Measurements from ENCODE around the gene HOXA7. TPM values are rescaled to one million over a fixed set of nuclear protein-coding genes. Genes with fewer than 3 reads are reported as not detected.

Gene HOXA7
- total RNA-seq, 2 donors from 2014 or later = 0.26 to 0.66 TPM

- no peak overlapping the region for H3K27ac ChIP-seq
- ATAC-seq (no peak), DNase-seq (no peak)
- no peaks in the 10 kb centered on the region for H3K9me3 ChIP-seq
- H3K36me3 ChIP-seq (replicated peaks in 1 of 2; ENCODE audit: insufficient read depth in 1 of 2, low read depth in 2 of 2) = no peaks in the 10 kb centered on the region
- TF ChIP-seq POLR2A (IDR thresholded peaks at IDR 0.05) (no peak), CTCF (IDR thresholded peaks at IDR 0.05) (no peak)
- WGBS, 2 donors = 34 to 44% methylated on average over 24 of the region's 24 CpGs
- peaks cover 22% of the 10 kb centered on the region for H3K4me1 ChIP-seq
- intact Hi-C loops (cut with DNase I) = loop anchor here (10.0 kb wide), 1 partner anchor 309 kb away; no protein-coding TSS in a partner anchor
- H3K4me3 ChIP-seq = no peak overlapping the region
- H3K27me3 ChIP-seq = peaks cover 0 to 68% of the 10 kb centered on the region in 2 donors
Measured at GRCh38 chr7:27163288-27164044, 7.0 kb upstream of the HOXA7 start.

- H3K36me3 ChIP-seq (replicated peaks in 1 of 2; ENCODE audit: insufficient read depth in 1 of 2, low read depth in 2 of 2) = no peaks in the 10 kb centered on the region
- H3K27me3 ChIP-seq = peaks cover 0 to 69% of the 10 kb centered on the region in 2 donors
- H3K4me3 ChIP-seq = no peak overlapping the region
- TF ChIP-seq CTCF (IDR thresholded peaks at IDR 0.05) = no peak
- TF ChIP-seq POLR2A (IDR thresholded peaks at IDR 0.05) = no peak
- H3K27ac ChIP-seq = no peak overlapping the region
- peaks cover 22% of the 10 kb centered on the region for H3K4me1 ChIP-seq
- H3K9me3 ChIP-seq = no peaks in the 10 kb centered on the region
- DNase-seq (no peak), ATAC-seq (no peak)
- intact Hi-C loops (cut with DNase I) = loop anchor here (10.0 kb wide), 1 partner anchor 308 kb away; no protein-coding TSS in a partner anchor
- 51 to 63% methylated on average over 7 of the region's 7 CpGs for WGBS, 2 donors
Measured at GRCh38 chr7:27162561-27163287, 6.2 kb upstream of the HOXA7 start.

- no peak for ATAC-seq
- Histone ChIP-seq H3K4me1 (peaks cover 22% of the 10 kb centered on the region), H3K36me3 (replicated peaks in 1 of 2; ENCODE audit: insufficient read depth in 1 of 2, low read depth in 2 of 2) (no peaks in the 10 kb centered on the region), H3K27me3 (peaks cover 0 to 64% of the 10 kb centered on the region in 2 donors), H3K9me3 (no peaks in the 10 kb centered on the region), H3K4me3 (no peak overlapping the region), H3K27ac (no peak overlapping the region)
- 26 to 33% methylated on average over 24 to 30 of the region's 30 CpGs for WGBS, 2 donors
- intact Hi-C loops (cut with DNase I) = loop anchor here (10.0 kb wide), 1 partner anchor 307 kb away; no protein-coding TSS in a partner anchor
- TF ChIP-seq POLR2A (IDR thresholded peaks at IDR 0.05) (no peak), CTCF (IDR thresholded peaks at IDR 0.05) (no peak)
- peak in 1 of 4 donors; percentile 9 for DNase-seq
Measured at GRCh38 chr7:27161721-27162560, 5.5 kb upstream of the HOXA7 start.

- Histone ChIP-seq H3K4me1 (peaks cover 26% of the 10 kb centered on the region), H3K27me3 (peaks cover 0 to 64% of the 10 kb centered on the region in 2 donors), H3K9me3 (no peaks in the 10 kb centered on the region), H3K36me3 (replicated peaks in 1 of 2; ENCODE audit: insufficient read depth in 1 of 2, low read depth in 2 of 2) (no peaks in the 10 kb centered on the region), H3K27ac (no peak overlapping the region), H3K4me3 (peak overlapping the region in 1 of 2 donors; percentile 44)
- DNase-seq (peak in 2 of 4 donors; percentile 11 to 53), ATAC-seq (no peak)
- WGBS, 2 donors = 7 to 10% methylated on average over 13 to 25 of the region's 27 CpGs
- TF ChIP-seq CTCF (IDR thresholded peaks at IDR 0.05) (peak in 1 of 7 experiments; percentile 24), POLR2A (IDR thresholded peaks at IDR 0.05) (no peak)
- intact Hi-C loops (cut with DNase I) = loop anchor here (10.0 kb wide), 1 partner anchor 306 kb away; no protein-coding TSS in a partner anchor
Measured at GRCh38 chr7:27161214-27161720, 4.8 kb upstream of the HOXA7 start.
